IMR-90 (cell line): ENCODE measurements around the gene PPP1R14C. TPM values are rescaled to one million over a fixed set of nuclear protein-coding genes. Genes with fewer than 3 reads are reported as not detected.

Source experiments
- ATAC-seq: fragments of 200-7000 bp; cut with Tn5 transposase; 2 replicates; pipeline ENCODE4 v1.9.1; 2020; ENCODE audit warnings: low read depth, mild to moderate bottlenecking, moderate library complexity
- BruUV-seq: library from RNA; stranded (reverse); fragments of 400-500 nt; replicated peaks from 2 replicates; lab custom pipeline; 2021; lab: Mats Ljungman, UMichigan
- CTCF ChIA-PET: fragments of 300-600 bp; formaldehyde crosslinking; extraction: SDS; loops from one replicate; lab custom pipeline; 2021; ENCODE audit warnings: antibody characterized with exemption; lab: Yijun Ruan, JAX
- POLR2A ChIA-PET: fragments of 300-600 bp; sonication (Branson Sonifier 250); formaldehyde crosslinking; loops from one replicate; lab custom pipeline; 2022; ENCODE audit warnings: antibody characterized with exemption; ENCODE audit not compliant: unreplicated experiment; lab: Charles Lee
- DNase-seq: peaks from one replicate; pipeline ENCODE4 v3.0.0; 2013
- H2AFZ ChIP-seq: replicated peaks from 2 replicates; pipeline ENCODE3; 2013; ENCODE audit warnings: low read length, mild to moderate bottlenecking; ENCODE audit not compliant: poor library complexity
- H2AK5ac ChIP-seq: 2 replicates; pipeline ENCODE4 v1.6.1; 2013; ENCODE audit warnings: low read depth, low read length, inconsistent platforms
- H2AK9ac ChIP-seq: replicated peaks from 2 replicates; pipeline ENCODE3; 2013; ENCODE audit warnings: mild to moderate bottlenecking, low read depth, low read length, moderate library complexity; ENCODE audit not compliant: poor library complexity
- H2BK120ac ChIP-seq: 2 replicates; pipeline ENCODE4 v1.6.1; 2013; ENCODE audit warnings: low read depth, low read length, inconsistent platforms
- H2BK15ac ChIP-seq: 3 replicates; pipeline ENCODE4 v1.6.1; 2013; ENCODE audit warnings: low read depth, low read length, inconsistent platforms
- H2BK20ac ChIP-seq: 2 replicates; pipeline ENCODE4 v1.6.1; 2013; ENCODE audit warnings: low read depth, mild to moderate bottlenecking, inconsistent platforms, low read length, moderate library complexity
- H2BK5ac ChIP-seq: 2 replicates; pipeline ENCODE4 v1.6.1; 2013; ENCODE audit warnings: mild to moderate bottlenecking, low read depth, low read length, inconsistent platforms; ENCODE audit not compliant: poor library complexity, severe bottlenecking
- H3K14ac ChIP-seq: replicated peaks from 2 replicates; pipeline ENCODE4 v1.6.1; 2013; ENCODE audit warnings: low read depth, low read length, inconsistent platforms
- H3K18ac ChIP-seq: 2 replicates; pipeline ENCODE4 v1.6.1; 2013; ENCODE audit warnings: low read depth, low read length, control low read depth
- H3K23ac ChIP-seq: 2 replicates; pipeline ENCODE4 v1.6.1; 2013; ENCODE audit warnings: low read depth, low read length, inconsistent platforms
- H3K27ac ChIP-seq: 2 replicates; pipeline ENCODE4 v1.5.1; 2013; ENCODE audit warnings: mild to moderate bottlenecking, control low read depth, low read length; ENCODE audit not compliant: insufficient read depth
- H3K27me3 ChIP-seq: 2 replicates; pipeline ENCODE4 v1.6.1; 2013; ENCODE audit warnings: low read length; ENCODE audit not compliant: control insufficient read depth, insufficient read depth
- H3K36me3 ChIP-seq: 2 replicates; pipeline ENCODE4 v1.6.1; 2013; ENCODE audit warnings: low read length, mixed read lengths; ENCODE audit not compliant: control insufficient read depth, insufficient read depth
- H3K4ac ChIP-seq: 2 replicates; pipeline ENCODE4 v1.6.1; 2013; ENCODE audit warnings: low read depth, low read length, inconsistent platforms
- H3K4me1 ChIP-seq: 2 replicates; pipeline ENCODE4 v1.6.1; 2013; ENCODE audit warnings: low read length, mixed read lengths; ENCODE audit not compliant: control insufficient read depth, insufficient read depth
- H3K4me2 ChIP-seq: 2 replicates; pipeline ENCODE4 v1.6.1; 2013; ENCODE audit warnings: low read depth, mild to moderate bottlenecking, control low read depth, low read length, moderate library complexity
- H3K4me3 ChIP-seq: 2 replicates; pipeline ENCODE4 v1.5.1; 2013; ENCODE audit warnings: low read depth, mild to moderate bottlenecking, control low read depth, low read length, moderate library complexity; ENCODE audit not compliant: insufficient read depth
- H3K56ac ChIP-seq: 2 replicates; pipeline ENCODE4 v1.6.1; 2013; ENCODE audit warnings: low read length, inconsistent platforms; ENCODE audit not compliant: insufficient read depth; ENCODE audit errors: extremely low read depth
- H3K79me1 ChIP-seq, 2 experiments: 2 replicates each; pipeline ENCODE4 v1.6.1; 2013; ENCODE audit warnings: low read length in 2 of 2, inconsistent platforms in 1 of 2, low read depth in 1 of 2
- H3K9ac ChIP-seq: 2 replicates; pipeline ENCODE4 v1.6.1; 2013; ENCODE audit warnings: low read depth, low read length, control low read depth
- H3K9me1 ChIP-seq: 2 replicates; pipeline ENCODE4 v1.6.1; 2013; ENCODE audit warnings: low read length, inconsistent platforms; ENCODE audit not compliant: insufficient read depth
- H3K9me3 ChIP-seq: 2 replicates; pipeline ENCODE4 v1.6.1; 2013; ENCODE audit warnings: low read length; ENCODE audit not compliant: control insufficient read depth, insufficient read depth
- H4K20me1 ChIP-seq: 2 replicates; pipeline ENCODE4 v1.6.1; 2013; ENCODE audit warnings: low read length, inconsistent platforms; ENCODE audit not compliant: insufficient read depth
- H4K5ac ChIP-seq: 2 replicates; pipeline ENCODE4 v1.6.1; 2013; ENCODE audit warnings: mild to moderate bottlenecking, low read depth, low read length, control low read depth
- H4K8ac ChIP-seq, 2 experiments: 2 replicates each; pipeline ENCODE4 v1.6.1; 2013; ENCODE audit warnings: low read depth in 2 of 2, low read length in 2 of 2, control low read depth in 1 of 2, inconsistent platforms in 1 of 2
- H4K91ac ChIP-seq: 2 replicates; pipeline ENCODE4 v1.6.1; 2013; ENCODE audit warnings: low read depth, low read length, inconsistent platforms; ENCODE audit not compliant: insufficient read depth
- BHLHE40 ChIP-seq: fragments of 150-350 bp; IDR thresholded peaks from 2 replicates; pipeline ENCODE4 v1.6.1; 2016; ENCODE audit warnings: mild to moderate bottlenecking, low read depth, low read length
- CEBPB ChIP-seq: IDR thresholded peaks from 2 replicates; pipeline ENCODE4 v1.6.1; 2012; ENCODE audit warnings: low read depth, low read length, improper control_type of control experiment
- CHD1 ChIP-seq: IDR thresholded peaks from 2 replicates; pipeline ENCODE4 v1.6.1; 2012; ENCODE audit warnings: low read depth, low read length, improper control_type of control experiment
- CTCF ChIP-seq: conservative IDR thresholded peaks from 2 replicates; pipeline ENCODE4 v1.5.1; 2012; ENCODE audit warnings: mild to moderate bottlenecking, low read depth, low read length, improper control_type of control experiment
- ELK1 ChIP-seq: fragments of 150-350 bp; IDR thresholded peaks from 2 replicates; pipeline ENCODE4 v1.6.1; 2016; ENCODE audit warnings: low read depth, mild to moderate bottlenecking, low read length, moderate library complexity, borderline replicate concordance
- FOS ChIP-seq: fragments of 150-350 bp; IDR thresholded peaks from 2 replicates; pipeline ENCODE4 v1.6.1; 2016; ENCODE audit warnings: low read depth, low read length
- MAFK ChIP-seq: IDR thresholded peaks from 2 replicates; pipeline ENCODE4 v1.6.1; 2012; ENCODE audit warnings: low read depth, low read length, improper control_type of control experiment
- MAZ ChIP-seq: IDR thresholded peaks from 2 replicates; pipeline ENCODE4 v1.6.1; 2012; ENCODE audit warnings: low read depth, mild to moderate bottlenecking, low read length, improper control_type of control experiment, moderate library complexity, borderline replicate concordance
- MXI1 ChIP-seq: IDR thresholded peaks from 2 replicates; pipeline ENCODE4 v1.6.1; 2012; ENCODE audit warnings: low read depth, mild to moderate bottlenecking, low read length, moderate library complexity, borderline replicate concordance
- NFE2L2 ChIP-seq: fragments of 150-350 bp; IDR thresholded peaks from 2 replicates; pipeline ENCODE4 v1.6.1; 2016; ENCODE audit warnings: low read depth, mild to moderate bottlenecking, low read length
- POLR2A ChIP-seq: IDR thresholded peaks from 2 replicates; pipeline ENCODE4 v1.6.1; 2012; ENCODE audit warnings: mild to moderate bottlenecking, low read depth, low read length
- RAD21 ChIP-seq: IDR thresholded peaks from 2 replicates; pipeline ENCODE4 v1.6.1; 2012; ENCODE audit warnings: low read length, improper control_type of control experiment
- RCOR1 ChIP-seq: IDR thresholded peaks from 2 replicates; pipeline ENCODE4 v1.6.1; 2012; ENCODE audit warnings: mild to moderate bottlenecking, low read length, improper control_type of control experiment; ENCODE audit not compliant: insufficient replicate concordance
- RFX5 ChIP-seq: IDR thresholded peaks from 2 replicates; pipeline ENCODE4 v1.8.0; 2012; ENCODE audit warnings: low read depth, mild to moderate bottlenecking, low read length, moderate library complexity
- SMC3 ChIP-seq: fragments of 150-350 bp; IDR thresholded peaks from 2 replicates; pipeline ENCODE4 v1.6.1; 2016; ENCODE audit warnings: low read depth, mild to moderate bottlenecking, antibody characterized with exemption, low read length, moderate library complexity
- USF2 ChIP-seq: fragments of 150-350 bp; IDR thresholded peaks from 2 replicates; pipeline ENCODE4 v1.6.1; 2017; ENCODE audit warnings: mild to moderate bottlenecking, antibody characterized with exemption, low read length, low read depth
- WGBS, 2 experiments: methylation state at CpG; one replicate each; pipeline versions ENCODE4 v1.1.5 to v1.1.7; 2013; ENCODE audit warnings: missing lambda C conversion rate in 2 of 2; ENCODE audit not compliant: insufficient read length in 1 of 2; ENCODE audit errors: extremely low coverage in 2 of 2; 5-methylcytosine and 5-hydroxymethylcytosine counted together
- dilution Hi-C: fragments of 300-500 bp; cut with HindIII; formaldehyde crosslinking; loops from one replicate; pipeline ENCODE4 v1.14.3; 2018; ENCODE audit warnings: low sequenced_read_pairs; ENCODE audit not compliant: unreplicated experiment
- in situ Hi-C: fragments of 300-500 bp; cut with MboI; formaldehyde crosslinking; loops from 3 replicates; pipeline ENCODE4 v1.14.3; 2019; ENCODE audit warnings: low sequenced_read_pairs, inconsistent platforms, mixed read lengths
- intact Hi-C: fragments of 100-400 bp; cut with micrococcal nuclease; formaldehyde crosslinking; loops from 2 replicates; pipeline ENCODE4 v1.10.0; 2022
- polyA plus RNA-seq, 3 experiments: library from polyadenylated mRNA; depleted of rRNA; stranded (reverse); fragments of >200 nt; gene quantifications; 2 replicates each; pipeline ENCODE4 v1.2.3, GENCODE V29; 2012; ENCODE audit warnings: low replicate concordance in 1 of 3
- total RNA-seq: library from RNA; depleted of rRNA; stranded (reverse); fragments of >200 nt; gene quantifications from 2 replicates; pipeline ENCODE4 v1.2.3, GENCODE V29; 2012

The PPP1R14C gene
- total and polyA plus RNA-seq, 2 of the 4 experiments (the other 2 are of a cell fraction): not detected

DNA sequence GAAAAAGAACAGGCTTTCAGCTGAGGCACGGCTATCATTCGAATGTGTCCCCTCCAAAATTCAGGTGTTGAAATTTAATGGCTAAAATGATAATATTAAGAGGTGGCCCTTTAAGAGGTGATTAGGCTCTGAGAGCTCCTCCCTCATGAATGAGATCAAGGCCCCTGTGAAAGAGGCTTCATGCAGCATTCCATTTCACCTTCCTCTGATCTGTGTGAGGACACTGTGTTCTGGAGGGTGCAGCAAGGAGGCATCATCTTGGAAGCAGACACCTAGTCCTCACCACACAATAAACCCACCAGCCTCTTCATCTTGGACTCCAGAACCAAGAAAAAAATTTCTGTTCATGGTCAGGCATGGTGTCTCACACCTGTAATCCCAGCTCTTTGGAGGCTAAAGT is 56.4 kb downstream of the PPP1R14C start:
- H3K14ac ChIP-seq: no peak overlapping the region
- peaks cover 7% of the 10 kb centered on the region for H3K27me3 ChIP-seq
- intact Hi-C loops (no loop called here), dilution Hi-C loops (no loop called here), in situ Hi-C loops (no loop called here)
- no peak overlapping the region for H3K56ac ChIP-seq
- no peak overlapping the region for H3K18ac ChIP-seq
- no peak overlapping the region for H2BK15ac ChIP-seq
- no peak overlapping the region for H2AFZ ChIP-seq
- H2AK9ac ChIP-seq: no peak overlapping the region
- CTCF ChIA-PET: interaction anchor here (0.9 kb wide), 1 partner anchor 55 kb away, joined by 3 read pairs; no protein-coding TSS in a partner anchor
- no peak overlapping the region for H2BK5ac ChIP-seq
- no peak overlapping the region for H3K9ac ChIP-seq
- no peaks in the 10 kb centered on the region for H3K9me3 ChIP-seq
- no peak overlapping the region for H3K23ac ChIP-seq
- H3K36me3 ChIP-seq: no peaks in the 10 kb centered on the region
- ATAC-seq (no peak), DNase-seq (no peak)
- H2AK5ac ChIP-seq: no peak overlapping the region
- no peaks in the 10 kb centered on the region for H3K79me1 ChIP-seq
- no peak overlapping the region for H3K4me2 ChIP-seq
- H4K20me1 ChIP-seq: no peaks in the 10 kb centered on the region
- H3K4me3 ChIP-seq: no peak overlapping the region
- no peak for TF ChIP-seq SMC3
- no peak for TF ChIP-seq FOS
- no peak for TF ChIP-seq ELK1
- no peak for TF ChIP-seq USF2
- no peak for TF ChIP-seq RAD21
- no peak for TF ChIP-seq BHLHE40
- TF ChIP-seq MAFK: no peak
- no peak for TF ChIP-seq CHD1
- TF ChIP-seq RFX5: no peak
- TF ChIP-seq MAZ: no peak
- TF ChIP-seq MXI1: no peak
- no peak for TF ChIP-seq POLR2A
- no peak for TF ChIP-seq RCOR1
- TF ChIP-seq NFE2L2: no peak
- TF ChIP-seq CTCF: no peak
- TF ChIP-seq CEBPB: no peak
- no peak overlapping the region for H3K27ac ChIP-seq
- no peak overlapping the region for H4K5ac ChIP-seq
- POLR2A ChIA-PET: no interaction called here
- WGBS, 2 experiments: no CpG with 5 or more reads among the region's 2 CpGs
- no peak overlapping the region for H4K8ac ChIP-seq
- BruUV-seq: no TSS peak
- H2BK20ac ChIP-seq: no peak overlapping the region
- H3K4ac ChIP-seq: no peak overlapping the region
- H3K9me1 ChIP-seq: no peaks in the 10 kb centered on the region
- H3K4me1 ChIP-seq: no peaks in the 10 kb centered on the region
- H4K91ac ChIP-seq: no peak overlapping the region
- no peak overlapping the region for H2BK120ac ChIP-seq
